HepG2 (cell line): ENCODE measurements around the gene TAF11L14. TPM values are rescaled to one million over a fixed set of nuclear protein-coding genes. Genes with fewer than 3 reads are reported as not detected.
A peak's percentile ranks its signal among the peaks of the same experiment; 100 is the strongest.

Experiments
- ATAC-seq: fragments of 200-7000 bp; cut with Tn5 transposase; 3 replicates; pipeline ENCODE4 v1.9.1; 2020; ENCODE audit warnings: mild to moderate bottlenecking, moderate library complexity
- BruUV-seq: library from RNA; stranded (reverse); fragments of 400-500 nt; replicated peaks from 2 replicates; lab custom pipeline; 2021; lab: Mats Ljungman, UMichigan
- CTCF ChIA-PET: fragments of 300-600 bp; formaldehyde crosslinking; extraction: SDS; loops from one replicate; lab custom pipeline; 2021; ENCODE audit warnings: low total read pairs, inconsistent platforms, low intra/inter-chr PET ratio; lab: Yijun Ruan, JAX
- POLR2A ChIA-PET: fragments of 350-600 bp; sonication (Branson Sonifier 250); formaldehyde crosslinking; loops from one replicate; lab custom pipeline; 2020; ENCODE audit warnings: antibody characterized with exemption, inconsistent platforms; lab: Yijun Ruan, JAX
- DNase-seq: peaks from one replicate; pipeline ENCODE4 v3.0.0-alpha.2; 2015; ENCODE audit warnings: low spot score
- FAIRE-seq: peaks from 3 replicates; lab custom pipeline; 2011; peaks lifted over from hg19 to GRCh38; lab: Jason Lieb, UNC
- H2AFZ ChIP-seq: one replicate; pipeline ENCODE4 v1.6.1; 2011; ENCODE audit warnings: low read length, inconsistent platforms
- H3K27ac ChIP-seq: fragments of 300-600 bp; 3 replicates; pipeline ENCODE4 v1.8.0; 2011; ENCODE audit warnings: mixed run types, mild to moderate bottlenecking, mixed read lengths, low read length, inconsistent platforms; ENCODE audit not compliant: insufficient read depth; ENCODE audit errors: extremely low read length
- H3K27me3 ChIP-seq, 2 experiments: fragments of 200-600 bp in 1 of 2; 2 replicates in 1 of 2; 3 replicates in 1 of 2; pipeline versions ENCODE4 v1.6.0 to v1.8.0; 2011; ENCODE audit warnings: low read length in 2 of 2, mild to moderate bottlenecking in 2 of 2, moderate library complexity in 2 of 2, inconsistent platforms in 1 of 2; ENCODE audit not compliant: insufficient read depth in 2 of 2, control insufficient read depth in 1 of 2
- H3K36me3 ChIP-seq, 2 experiments: fragments of 200-600 bp in 1 of 2; replicated peaks in 1 of 2; 2 replicates in 1 of 2; 3 replicates in 1 of 2; pipeline versions ENCODE4 v1.5.1 to v1.8.0; 2011; ENCODE audit warnings: low read length in 2 of 2, inconsistent platforms in 1 of 2; ENCODE audit not compliant: insufficient read depth in 2 of 2, control insufficient read depth in 1 of 2
- H3K4me1 ChIP-seq: 2 replicates; pipeline ENCODE4 v1.5.1; 2012; ENCODE audit warnings: low read length, inconsistent platforms; ENCODE audit not compliant: insufficient read depth
- H3K4me2 ChIP-seq: 2 replicates; pipeline ENCODE4 v1.6.0; 2011; ENCODE audit warnings: low read depth, low read length, inconsistent platforms
- H3K4me3 ChIP-seq, 3 experiments: fragments of 200-600 bp in 1 of 3; sonication (generic), shearing (Covaris generic) in 1 of 3; replicated peaks in 1 of 3; 2 replicates each; pipeline ENCODE4 v1.5.1; 2011 to 2016; ENCODE audit warnings: low read length in 3 of 3, inconsistent platforms in 2 of 3, low read depth in 2 of 3, mild to moderate bottlenecking in 2 of 3, control low read depth in 1 of 3, mixed read lengths in 1 of 3; ENCODE audit not compliant: insufficient read depth in 1 of 3
- H3K79me2 ChIP-seq: one replicate; pipeline ENCODE4 v1.6.1; 2011; ENCODE audit warnings: low read length, inconsistent platforms; ENCODE audit not compliant: insufficient read depth
- H3K9ac ChIP-seq: 2 replicates; pipeline ENCODE4 v1.6.0; 2011; ENCODE audit warnings: mild to moderate bottlenecking, low read depth, low read length, inconsistent platforms; ENCODE audit not compliant: insufficient read depth
- H3K9me3 ChIP-seq: 2 replicates; pipeline ENCODE4 v1.5.1; 2012; ENCODE audit warnings: mild to moderate bottlenecking, low read length
- H4K20me1 ChIP-seq: 2 replicates; pipeline ENCODE4 v1.6.0; 2011; ENCODE audit warnings: inconsistent platforms, mild to moderate bottlenecking, low read length, moderate library complexity; ENCODE audit not compliant: insufficient read depth
- CEBPB ChIP-seq: IDR thresholded peaks from 2 replicates; pipeline ENCODE4 v1.6.1; 2011; ENCODE audit warnings: low read depth, low read length, improper control_type of control experiment, borderline replicate concordance
- CREB1 ChIP-seq, 2 experiments: fragments of 450-650 bp in 1 of 2; IDR thresholded peaks; 2 replicates each; pipeline ENCODE4 v1.6.1; 2016 to 2017; ENCODE audit warnings: control low read depth in 1 of 2, mild to moderate bottlenecking in 1 of 2, missing compliant biosample characterization in 1 of 2, missing genetic modification characterization in 1 of 2
- CSRNP1 ChIP-seq: sonication (generic); formaldehyde crosslinking; IDR thresholded peaks from 2 replicates; pipeline ENCODE4 v1.8.1; 2023; ENCODE audit warnings: mild to moderate bottlenecking, missing genetic modification reagents
- FOXJ3 ChIP-seq: sonication (generic); formaldehyde crosslinking; IDR thresholded peaks from 2 replicates; pipeline ENCODE4 v1.4.0; 2020; ENCODE audit warnings: missing genetic modification reagents, mild to moderate bottlenecking, borderline replicate concordance
- KDM5A ChIP-seq: fragments of 200-600 bp; sonication (generic); IDR thresholded peaks from 2 replicates; pipeline ENCODE4 v1.7.0; 2018; ENCODE audit warnings: antibody characterized with exemption, mild to moderate bottlenecking, low read length, borderline replicate concordance
- KDM5B ChIP-seq: sonication (generic); formaldehyde crosslinking; IDR thresholded peaks from 2 replicates; pipeline ENCODE4 v1.4.0; 2020; ENCODE audit warnings: missing genetic modification reagents, mild to moderate bottlenecking, borderline replicate concordance
- RFX5 ChIP-seq: IDR thresholded peaks from 2 replicates; pipeline ENCODE4 v1.6.1; 2011; ENCODE audit warnings: low read depth, low read length, improper control_type of control experiment
- ZNF337 ChIP-seq: sonication (generic); formaldehyde crosslinking; IDR thresholded peaks from 2 replicates; pipeline ENCODE4 v1.5.1; 2020; ENCODE audit warnings: missing genetic modification reagents, low read depth, mild to moderate bottlenecking, borderline replicate concordance
- WGBS: methylation state at CpG from one replicate; pipeline ENCODE4 v1.1.6; 2017; ENCODE audit warnings: low lambda C conversion rate; 5-methylcytosine and 5-hydroxymethylcytosine counted together
- in situ Hi-C: cut with HindIII; loops from 2 replicates; pipeline ENCODE4 v1.10.0; 2017; ENCODE audit warnings: low pct_unique_long_range_greater_than_20kb; ENCODE audit not compliant: extremely low pct_ligation_motif_present
- intact Hi-C: fragments of 100-400 bp; cut with micrococcal nuclease; formaldehyde crosslinking; loops from one replicate; pipeline ENCODE4 v1.10.0; 2022; ENCODE audit not compliant: unreplicated experiment
- polyA plus RNA-seq, 8 experiments: library from polyadenylated mRNA; depleted of rRNA in 3 of 8; stranded (reverse) in 7 of 8; unstranded in 1 of 8; fragments of >200 nt; fragmentation: Illumina TruSeq in 4 of 8; extraction: Trizol in 4 of 8; gene quantifications; 2 replicates each; pipeline versions ENCODE4 v1.2.1 to v1.2.3, GENCODE V29; 2011 to 2016; ENCODE audit warnings: low read depth in 4 of 8, missing spikeins in 1 of 8, mixed read lengths in 1 of 8; ENCODE audit not compliant: insufficient read depth in 1 of 8
- total RNA-seq, 5 experiments: library from RNA; depleted of rRNA; stranded (reverse); fragments of >200 nt; fragmentation: Illumina TruSeq; extraction: Trizol; gene quantifications; 2 replicates each; pipeline ENCODE4 v1.2.3, GENCODE V29; 2016; ENCODE audit warnings: low read depth in 1 of 5

TAF11L14 gene
- total and polyA plus RNA-seq, 2 of the 13 experiments (the other 11 are each of a cell fraction or from before 2014, with no cell fraction given): not detected

GRCh38 chr5:17679597-17680203 is 45.4 kb downstream of the TAF11L14 start:
- in situ Hi-C loops (no loop called here), intact Hi-C loops (no loop called here)
- POLR2A ChIA-PET: no interaction called here
- Histone ChIP-seq H3K9ac (no peak overlapping the region), H2AFZ (no peak overlapping the region), H3K36me3 (no peaks in the 10 kb centered on the region), H3K4me3 (no peak overlapping the region), H3K4me1 (no peaks in the 10 kb centered on the region), H3K79me2 (no peaks in the 10 kb centered on the region), H3K27ac (no peak overlapping the region), H3K9me3 (no peaks in the 10 kb centered on the region), H3K27me3 (no peaks in the 10 kb centered on the region; a peak in 1 of 5 replicates), H3K4me2 (no peak overlapping the region), H4K20me1 (no peaks in the 10 kb centered on the region)
- CTCF ChIA-PET: no interaction called here
- 41% methylated on average over 8 of the region's 8 CpGs for WGBS
- TF ChIP-seq FOXJ3 (CRISPR knock-in tag) (no peak), CSRNP1 (CRISPR knock-in tag) (no peak), CEBPB (peak; percentile 10; the same call in 1 of the 2 replicates), KDM5B (CRISPR knock-in tag) (no peak), RFX5 (no peak), KDM5A (no peak)
- ATAC-seq: no peak
- no TSS peak for BruUV-seq
- no peak for DNase-seq
- no peak for FAIRE-seq

GRCh38 chr5:17680737-17681136 is 46.5 kb downstream of the TAF11L14 start:
- H3K9ac ChIP-seq: no peak overlapping the region
- no peaks in the 10 kb centered on the region for H3K79me2 ChIP-seq
- ATAC-seq: no peak
- no peak overlapping the region for H3K27ac ChIP-seq
- CTCF ChIA-PET: no interaction called here
- in situ Hi-C loops (no loop called here), intact Hi-C loops (no loop called here)
- FAIRE-seq: no peak
- TF ChIP-seq CREB1 (IDR thresholded peaks at IDR 0.05) (peak; percentile 74), CREB1 (CRISPR knock-in tag; IDR thresholded peaks at IDR 0.05) (no peak), ZNF337 (no peak)
- H3K4me3 ChIP-seq: no peak overlapping the region
- POLR2A ChIA-PET: no interaction called here
- no peak overlapping the region for H3K4me2 ChIP-seq
- no peaks in the 10 kb centered on the region for H3K9me3 ChIP-seq
- H2AFZ ChIP-seq: no peak overlapping the region
- H4K20me1 ChIP-seq: no peaks in the 10 kb centered on the region
- H3K4me1 ChIP-seq: no peaks in the 10 kb centered on the region
- DNase-seq: no peak
- H3K27me3 ChIP-seq: no peaks in the 10 kb centered on the region; a peak in 1 of 5 replicates
- 0% methylated on average over 2 of the region's 2 CpGs for WGBS
- no TSS peak for BruUV-seq
- no peaks in the 10 kb centered on the region for H3K36me3 ChIP-seq
